SK-N-SH treated with all-trans-retinoic acid at 6 μM for 48 hours (cell line): ENCODE data around the gene UVRAG.

Experiments used
- CSDC2 ChIP-seq: fragments of 250-450 bp; sonication (Bioruptor Pico); IDR thresholded peaks from 2 replicates; pipeline ENCODE4 v1.5.0; 2020; ENCODE audit warnings: mild to moderate bottlenecking, moderate library complexity
- GLIS3 ChIP-seq: fragments of 250-450 bp; sonication (Bioruptor Pico); IDR thresholded peaks from 2 replicates; pipeline ENCODE4 v1.5.0; 2020; ENCODE audit warnings: mild to moderate bottlenecking, moderate library complexity
- OSR1 ChIP-seq: fragments of 250-450 bp; sonication (Bioruptor Pico); IDR thresholded peaks from 2 replicates; pipeline ENCODE4 v1.8.0; 2022; ENCODE audit warnings: moderate library complexity, mild to moderate bottlenecking, inconsistent platforms
- TCF4 ChIP-seq: fragments of 250-450 bp; sonication (Bioruptor Pico); IDR thresholded peaks from 2 replicates; pipeline ENCODE4 v1.8.0; 2021; ENCODE audit warnings: mild to moderate bottlenecking, moderate library complexity, borderline replicate concordance
- TOX ChIP-seq: fragments of 250-450 bp; sonication (Bioruptor Pico); IDR thresholded peaks from 2 replicates; pipeline ENCODE4 v1.8.0; 2021; ENCODE audit warnings: mild to moderate bottlenecking, moderate library complexity, borderline replicate concordance
- ZFP3 ChIP-seq: fragments of 250-450 bp; sonication (Bioruptor Pico); IDR thresholded peaks from 2 replicates; pipeline ENCODE4 v1.5.0; 2020; ENCODE audit warnings: mild to moderate bottlenecking, moderate library complexity
- ZFP30 ChIP-seq: fragments of 450-650 bp; formaldehyde crosslinking; IDR thresholded peaks from 2 replicates; pipeline ENCODE4 v1.5.0; 2022; ENCODE audit warnings: mild to moderate bottlenecking, moderate library complexity
- ZNF70 ChIP-seq: fragments of 450-650 bp; formaldehyde crosslinking; IDR thresholded peaks from 2 replicates; pipeline ENCODE4 v1.5.0; 2020; ENCODE audit warnings: mild to moderate bottlenecking, moderate library complexity
- TF ChIP-seq, protein P1 (sequence below): fragments of 250-450 bp; sonication (Bioruptor Pico); IDR thresholded peaks from 2 replicates; pipeline ENCODE4 v1.8.0; 2020; ENCODE audit warnings: mild to moderate bottlenecking, moderate library complexity, borderline replicate concordance
- TF ChIP-seq, protein P2 (sequence below): fragments of 250-450 bp; sonication (Bioruptor Pico); IDR thresholded peaks from 2 replicates; pipeline ENCODE4 v1.8.0; 2021; ENCODE audit warnings: low read depth, mild to moderate bottlenecking, moderate library complexity, borderline replicate concordance
- TF ChIP-seq, protein P3 (sequence below): fragments of 250-450 bp; sonication (Bioruptor Pico); IDR thresholded peaks from 2 replicates; pipeline ENCODE4 v1.5.1; 2020; ENCODE audit warnings: low read depth, mild to moderate bottlenecking, moderate library complexity

DNA sequence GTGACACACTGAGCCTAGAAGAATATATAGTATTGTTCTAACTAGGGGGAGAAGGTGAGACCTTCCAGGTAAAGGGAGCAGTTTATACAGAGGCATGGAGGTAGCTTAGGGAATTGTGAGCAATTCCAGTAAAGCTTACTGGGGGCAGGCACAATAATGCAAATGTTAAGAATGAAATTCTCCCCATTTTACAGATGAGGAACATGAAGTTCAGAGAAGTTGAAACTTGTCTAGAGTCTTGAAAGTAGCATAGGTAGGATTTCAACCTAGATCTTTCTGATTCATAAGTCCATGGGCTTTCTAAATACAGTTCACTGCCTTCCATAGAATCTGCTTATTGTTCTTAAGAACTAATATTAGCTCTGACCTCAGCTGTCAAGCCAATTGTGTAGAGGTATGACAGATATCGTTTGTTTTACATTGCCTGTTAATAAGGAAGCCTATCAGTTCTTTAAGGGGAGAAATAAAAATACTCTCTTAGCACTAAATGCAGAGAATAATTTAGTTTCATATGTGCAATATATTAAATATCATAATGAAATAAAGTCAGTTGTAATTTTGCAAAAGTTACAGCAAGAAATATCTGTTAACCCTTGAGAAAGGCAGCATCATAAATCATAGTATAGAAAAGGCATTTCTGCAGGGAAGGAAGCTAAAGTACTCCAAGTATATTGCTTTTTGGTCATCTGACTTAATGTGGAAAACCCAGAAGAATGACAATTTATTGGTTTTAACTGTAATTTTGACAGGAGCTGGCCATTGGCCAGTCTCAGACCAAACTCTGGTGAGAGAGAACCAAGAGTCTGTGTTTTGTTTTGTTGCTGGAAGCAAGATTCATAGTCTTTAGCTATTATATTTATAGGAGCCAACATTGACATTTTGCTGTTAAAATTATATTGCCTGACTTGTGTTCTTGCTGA is 181.8 kb downstream of the UVRAG start:
- TF ChIP-seq ZFP3 = no peak
- peak; percentile 69; the same call in 1 of the 2 replicates for TF ChIP-seq TOX (CRISPR knock-in tag)
- TF ChIP-seq ZFP30 = no peak
- TF ChIP-seq, protein P1, sequence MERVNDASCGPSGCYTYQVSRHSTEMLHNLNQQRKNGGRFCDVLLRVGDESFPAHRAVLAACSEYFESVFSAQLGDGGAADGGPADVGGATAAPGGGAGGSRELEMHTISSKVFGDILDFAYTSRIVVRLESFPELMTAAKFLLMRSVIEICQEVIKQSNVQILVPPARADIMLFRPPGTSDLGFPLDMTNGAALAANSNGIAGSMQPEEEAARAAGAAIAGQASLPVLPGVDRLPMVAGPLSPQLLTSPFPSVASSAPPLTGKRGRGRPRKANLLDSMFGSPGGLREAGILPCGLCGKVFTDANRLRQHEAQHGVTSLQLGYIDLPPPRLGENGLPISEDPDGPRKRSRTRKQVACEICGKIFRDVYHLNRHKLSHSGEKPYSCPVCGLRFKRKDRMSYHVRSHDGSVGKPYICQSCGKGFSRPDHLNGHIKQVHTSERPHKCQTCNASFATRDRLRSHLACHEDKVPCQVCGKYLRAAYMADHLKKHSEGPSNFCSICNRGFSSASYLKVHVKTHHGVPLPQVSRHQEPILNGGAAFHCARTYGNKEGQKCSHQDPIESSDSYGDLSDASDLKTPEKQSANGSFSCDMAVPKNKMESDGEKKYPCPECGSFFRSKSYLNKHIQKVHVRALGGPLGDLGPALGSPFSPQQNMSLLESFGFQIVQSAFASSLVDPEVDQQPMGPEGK (CRISPR knock-in tag) = peak; percentile 54; the same call in 1 of the 2 replicates
- TF ChIP-seq, protein P2, sequence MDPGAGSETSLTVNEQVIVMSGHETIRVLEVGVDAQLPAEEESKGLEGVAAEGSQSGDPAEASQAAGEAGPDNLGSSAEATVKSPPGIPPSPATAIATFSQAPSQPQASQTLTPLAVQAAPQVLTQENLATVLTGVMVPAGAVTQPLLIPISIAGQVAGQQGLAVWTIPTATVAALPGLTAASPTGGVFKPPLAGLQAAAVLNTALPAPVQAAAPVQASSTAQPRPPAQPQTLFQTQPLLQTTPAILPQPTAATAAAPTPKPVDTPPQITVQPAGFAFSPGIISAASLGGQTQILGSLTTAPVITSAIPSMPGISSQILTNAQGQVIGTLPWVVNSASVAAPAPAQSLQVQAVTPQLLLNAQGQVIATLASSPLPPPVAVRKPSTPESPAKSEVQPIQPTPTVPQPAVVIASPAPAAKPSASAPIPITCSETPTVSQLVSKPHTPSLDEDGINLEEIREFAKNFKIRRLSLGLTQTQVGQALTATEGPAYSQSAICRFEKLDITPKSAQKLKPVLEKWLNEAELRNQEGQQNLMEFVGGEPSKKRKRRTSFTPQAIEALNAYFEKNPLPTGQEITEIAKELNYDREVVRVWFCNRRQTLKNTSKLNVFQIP (CRISPR knock-in tag) = no peak
- TF ChIP-seq TCF4 (CRISPR knock-in tag) = no peak
- TF ChIP-seq, protein P3, sequence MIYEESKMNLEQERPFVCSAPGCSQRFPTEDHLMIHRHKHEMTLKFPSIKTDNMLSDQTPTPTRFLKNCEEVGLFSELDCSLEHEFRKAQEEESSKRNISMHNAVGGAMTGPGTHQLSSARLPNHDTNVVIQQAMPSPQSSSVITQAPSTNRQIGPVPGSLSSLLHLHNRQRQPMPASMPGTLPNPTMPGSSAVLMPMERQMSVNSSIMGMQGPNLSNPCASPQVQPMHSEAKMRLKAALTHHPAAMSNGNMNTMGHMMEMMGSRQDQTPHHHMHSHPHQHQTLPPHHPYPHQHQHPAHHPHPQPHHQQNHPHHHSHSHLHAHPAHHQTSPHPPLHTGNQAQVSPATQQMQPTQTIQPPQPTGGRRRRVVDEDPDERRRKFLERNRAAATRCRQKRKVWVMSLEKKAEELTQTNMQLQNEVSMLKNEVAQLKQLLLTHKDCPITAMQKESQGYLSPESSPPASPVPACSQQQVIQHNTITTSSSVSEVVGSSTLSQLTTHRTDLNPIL (CRISPR knock-in tag) = no peak
- TF ChIP-seq GLIS3 (CRISPR knock-in tag) = no peak
- no peak for TF ChIP-seq ZNF70 (CRISPR knock-in tag)
- no peak for TF ChIP-seq CSDC2 (CRISPR knock-in tag)
- no peak for TF ChIP-seq OSR1 (CRISPR knock-in tag)
